GM20431 (cell line): ENCODE measurements around the gene SHMT2.

Experiments used
- in situ Hi-C: fragments of 300-500 bp; cut with MseI, MboI; formaldehyde crosslinking; loops from one replicate; pipeline ENCODE4 v1.15.0; 2020; ENCODE audit warnings: low sequenced_read_pairs; ENCODE audit not compliant: unreplicated experiment

The SHMT2 gene

GRCh38 chr12:57229634-57230380 lies at the start of gene SHMT2:
SHMT2 (plus strand) TSS chr12:57229711; CDS start chr12:57229779, 68 bp downstream.
- in situ Hi-C loops = no loop called here

GRCh38 chr12:57180321-57180989 lies 49.1 kb upstream of the SHMT2 start:
- in situ Hi-C loops = no loop called here

- in situ Hi-C loops = no loop called here
Observed at GRCh38 chr12:57181072-57181471, 48.4 kb upstream of the SHMT2 start.

- in situ Hi-C loops = no loop called here
Observed at GRCh38 chr12:57181561-57182155, 47.9 kb upstream of the SHMT2 start.

- in situ Hi-C loops = no loop called here
Observed at GRCh38 chr12:57182918-57183575, 46.5 kb upstream of the SHMT2 start.

- in situ Hi-C loops = no loop called here
Observed at GRCh38 chr12:57183939-57184725, 45.4 kb upstream of the SHMT2 start.

- in situ Hi-C loops = no loop called here
Observed at GRCh38 chr12:57185403-57185802, 44.1 kb upstream of the SHMT2 start.

GRCh38 chr12:57185906-57186508 lies 43.5 kb upstream of the SHMT2 start:
- in situ Hi-C loops = no loop called here

- in situ Hi-C loops = no loop called here
Observed at GRCh38 chr12:57187222-57188089, 42.1 kb upstream of the SHMT2 start.

- in situ Hi-C loops = no loop called here
Observed at GRCh38 chr12:57188090-57188425, 41.5 kb upstream of the SHMT2 start.

GRCh38 chr12:57190037-57190436 lies 39.5 kb upstream of the SHMT2 start:
- in situ Hi-C loops = no loop called here

GRCh38 chr12:57190821-57191220 lies 38.7 kb upstream of the SHMT2 start:
- in situ Hi-C loops = no loop called here

GRCh38 chr12:57191410-57191809 lies 38.1 kb upstream of the SHMT2 start:
- in situ Hi-C loops = no loop called here

- in situ Hi-C loops = no loop called here
Observed at GRCh38 chr12:57192920-57193319, 36.6 kb upstream of the SHMT2 start.

GRCh38 chr12:57193706-57194245 lies 35.7 kb upstream of the SHMT2 start:
- in situ Hi-C loops = no loop called here

- in situ Hi-C loops = no loop called here
Observed at GRCh38 chr12:57194253-57194652, 35.3 kb upstream of the SHMT2 start.

- in situ Hi-C loops = no loop called here
Observed at GRCh38 chr12:57195186-57195585, 34.3 kb upstream of the SHMT2 start.

GRCh38 chr12:57195611-57196371 lies 33.7 kb upstream of the SHMT2 start:
- in situ Hi-C loops = no loop called here
